A549 treated with CpdA at 1 μM for 4 hours (cell line): ENCODE data around the gene SVBP. TPM values are rescaled to one million over a fixed set of nuclear protein-coding genes. Genes with fewer than 3 reads are reported as not detected.

ENCODE experiments used
- total RNA-seq: library from RNA; stranded (reverse); fragments of 200-300 nt; extraction: Qiagen RNA extraction; gene quantifications from 5 replicates; pipeline ENCODE4 v1.2.3, GENCODE V29; 2022; ENCODE audit warnings: low read depth

Gene SVBP
- total RNA-seq, result 14.7 to 16.0 TPM (median 15.1 TPM) in 5 replicates

DNA sequence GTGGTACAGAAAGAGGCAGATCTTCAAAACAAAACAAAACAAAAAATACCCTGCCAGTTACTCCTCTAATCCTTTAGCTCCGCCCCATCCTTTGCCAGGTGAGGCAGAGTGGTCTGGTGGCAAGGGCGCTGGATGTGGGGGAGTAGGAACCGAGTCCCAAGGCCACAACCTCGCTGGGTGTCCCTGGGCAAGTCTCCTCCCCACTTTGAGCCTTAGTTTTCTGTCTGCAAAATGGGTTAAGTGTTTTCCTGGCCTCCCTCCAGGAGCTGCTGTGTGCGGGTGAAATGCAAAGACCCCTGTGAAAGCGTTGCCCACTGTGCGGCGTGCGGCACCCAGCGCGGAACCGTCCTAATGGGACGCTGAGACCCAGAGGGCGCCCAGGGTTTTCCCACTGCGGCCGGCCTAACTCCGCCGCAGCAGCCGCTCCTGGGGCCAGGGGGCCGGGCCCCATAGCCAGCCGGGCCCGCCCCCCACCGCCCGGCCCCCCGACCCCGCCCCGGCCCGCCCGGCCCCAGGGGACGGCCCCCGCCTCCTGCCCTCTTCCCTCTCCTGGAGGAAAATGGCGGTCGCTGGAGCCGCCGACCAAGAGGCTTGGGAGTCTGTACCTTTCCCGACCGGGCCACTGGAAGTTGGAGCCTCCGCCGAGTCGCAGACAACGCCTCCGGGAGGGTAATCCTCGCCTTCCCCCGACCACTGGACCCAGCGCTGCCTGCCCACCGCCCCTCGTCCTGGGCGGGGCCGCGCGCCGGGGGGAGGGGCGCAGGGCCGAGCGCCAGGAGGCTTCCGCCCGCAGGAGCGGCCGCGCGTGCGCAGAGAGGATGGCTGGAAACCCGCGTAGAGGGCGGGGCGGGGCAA, at the start of gene SVBP, which contains the start of gene ERMAP:
Gene SVBP, minus strand, starts transcription at position 813 of the 855 bp plus-strand sequence. CDS start 853 bp downstream, outside the sequence.
Gene ERMAP, plus strand, starts transcription at position 538 of the 855 bp plus-strand sequence. CDS start 13,327 bp downstream, outside the sequence.

GRCh38 chr1:42846257-42847110, 29.3 kb upstream of the SVBP start, which contains the start of gene ZNF691:
TSS of gene ZNF691 (plus strand) at chr1:42846613. CDS start at chr1:42849659, 3,046 bp downstream.

DNA sequence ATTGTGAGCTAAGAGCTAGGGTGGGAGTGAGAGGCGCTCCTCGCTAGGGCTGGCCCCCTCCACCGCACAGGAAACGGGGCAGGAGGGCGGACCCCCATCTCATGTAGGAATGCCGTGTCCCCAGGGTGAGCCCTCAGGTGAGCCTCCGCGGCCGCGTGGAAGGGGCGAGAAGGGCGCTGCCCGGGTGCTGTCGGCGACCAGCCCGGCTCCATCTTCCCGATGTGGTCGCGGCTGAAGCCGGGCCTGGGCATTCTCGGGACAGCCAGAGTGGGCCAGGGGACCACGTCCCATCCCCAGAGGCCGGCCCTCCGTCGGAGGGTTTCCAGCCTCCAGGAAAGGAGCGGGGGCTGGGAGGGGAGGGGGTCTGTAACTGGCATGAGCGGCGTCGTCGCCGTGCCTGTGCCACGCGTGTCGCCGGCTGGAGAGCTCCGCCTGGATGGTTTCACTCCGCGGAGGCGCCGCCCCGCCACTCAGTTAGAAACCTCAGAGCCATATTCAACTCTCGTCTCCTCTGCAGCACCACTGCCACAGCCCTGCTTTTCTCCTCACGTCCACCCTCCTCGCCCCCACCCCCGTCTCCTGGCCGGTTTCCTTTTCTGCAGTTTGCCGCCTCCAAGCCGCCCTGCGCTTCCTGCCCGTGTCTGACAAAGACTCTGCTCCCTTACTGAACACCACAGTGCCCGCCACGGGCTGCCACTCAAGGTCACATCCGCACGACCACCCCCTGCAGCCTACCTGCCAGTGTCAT, 32.1 kb downstream of the SVBP start, which contains the start of gene TMEM269:
Gene TMEM269, plus strand, starts transcription at position 46 of the 748 bp plus-strand sequence. CDS start 4,903 bp downstream, outside the sequence.

GRCh38 chr1:42766741-42767509, 50.3 kb downstream of the SVBP start, which contains the start of the genes C1orf50 and P3H1:
TSS of gene C1orf50 (plus strand) at chr1:42767249. CDS start at chr1:42767312, 63 bp downstream.
TSS of gene P3H1 (minus strand) at chr1:42767028. CDS start at chr1:42766971, 57 bp downstream.

Other genes with a start within 250 kb of the SVBP start
- gene PPIH, start 159.0 kb downstream of the SVBP start, total RNA-seq, result 57.1 to 76.2 TPM (median 64.4 TPM) in 5 replicates
- 702 to 810 TPM (median 732 TPM) in 5 replicates for gene YBX1, start 135.0 kb downstream of the SVBP start, total RNA-seq
- gene CLDN19, start 77.2 kb downstream of the SVBP start, total RNA-seq, result not detected in 5 replicates
- gene P3H1, start 50.4 kb downstream of the SVBP start, total RNA-seq, result 30.6 to 34.7 TPM (median 31.6 TPM) in 5 replicates
- gene C1orf50, start 50.1 kb downstream of the SVBP start, total RNA-seq, result 2.0 to 4.3 TPM (median 3.2 TPM) in 5 replicates
- 0.07 to 0.40 TPM (median 0.10 TPM) in 4 of 5 replicates, not detected in the other for gene TMEM269, start 32.4 kb downstream of the SVBP start, total RNA-seq
- gene ERMAP, start 275 bp downstream of the SVBP start, total RNA-seq, result 3.4 to 5.0 TPM (median 3.7 TPM) in 5 replicates
- gene ZNF691, start 29.2 kb upstream of the SVBP start, total RNA-seq, result 5.7 to 7.6 TPM (median 6.7 TPM) in 5 replicates
- gene SLC2A1, start 141.5 kb upstream of the SVBP start, total RNA-seq, result 130 to 160 TPM (median 145 TPM) in 5 replicates